Measurements from ENCODE around the gene CA12.

GRCh38 chr15:63380151-63380807, 1.4 kb downstream of the CA12 start:
- TF ChIP-seq ATF3 (IDR thresholded peaks at IDR 0.05): no peak
- no peak for TF ChIP-seq ZBTB33 (IDR thresholded peaks at IDR 0.05)
- no peak for TF ChIP-seq JUND (IDR thresholded peaks at IDR 0.05)
- no peak for TF ChIP-seq MAX (IDR thresholded peaks at IDR 0.05)
- no peak for TF ChIP-seq YY1 (IDR thresholded peaks at IDR 0.05)
- TF ChIP-seq CTCF (IDR thresholded peaks at IDR 0.05; ENCODE audit: low read depth, low read length, missing input control): no peak
